Left colon (tissue), 2 donors: ENCODE data around the gene PLSCR5. TPM values are rescaled to one million over a fixed set of nuclear protein-coding genes. Genes with fewer than 3 reads are reported as not detected.

ENCODE experiments used
- ATAC-seq: fragments of 200-7000 bp; cut with Tn5 transposase; one replicate; pipeline ENCODE4 v1.9.1; 2020; ENCODE audit warnings: mild to moderate bottlenecking, moderate library complexity
- DNase-seq, 2 donors: peaks; one replicate each; pipeline ENCODE4 v3.0.0-alpha.2; 2020
- intact Hi-C, 2 donors: fragments of 100-400 bp; cut with DNase I in 1 of 2; cut with micrococcal nuclease in 1 of 2; formaldehyde crosslinking; loops; one replicate each; pipeline versions ENCODE4 v1.11.2 to v1.14.0; 2022; cut with DNase I, micrococcal nuclease
- total RNA-seq, 2 donors: library from RNA; stranded (reverse); fragmentation: NEBNext Ultra II Directional; extraction: Animal tissue kit (Norgen Biotek cat#: 25700); gene quantifications; one replicate each; pipeline ENCODE4 v1.2.1, GENCODE V29; 2021
- donor health status: DM: no; HTN: no; CAD: no.
- donor health status: DM: yes; HTN: yes; CAD: no.

Gene PLSCR5
- total RNA-seq, 2 donors from 2014 or later = not detected

DNA sequence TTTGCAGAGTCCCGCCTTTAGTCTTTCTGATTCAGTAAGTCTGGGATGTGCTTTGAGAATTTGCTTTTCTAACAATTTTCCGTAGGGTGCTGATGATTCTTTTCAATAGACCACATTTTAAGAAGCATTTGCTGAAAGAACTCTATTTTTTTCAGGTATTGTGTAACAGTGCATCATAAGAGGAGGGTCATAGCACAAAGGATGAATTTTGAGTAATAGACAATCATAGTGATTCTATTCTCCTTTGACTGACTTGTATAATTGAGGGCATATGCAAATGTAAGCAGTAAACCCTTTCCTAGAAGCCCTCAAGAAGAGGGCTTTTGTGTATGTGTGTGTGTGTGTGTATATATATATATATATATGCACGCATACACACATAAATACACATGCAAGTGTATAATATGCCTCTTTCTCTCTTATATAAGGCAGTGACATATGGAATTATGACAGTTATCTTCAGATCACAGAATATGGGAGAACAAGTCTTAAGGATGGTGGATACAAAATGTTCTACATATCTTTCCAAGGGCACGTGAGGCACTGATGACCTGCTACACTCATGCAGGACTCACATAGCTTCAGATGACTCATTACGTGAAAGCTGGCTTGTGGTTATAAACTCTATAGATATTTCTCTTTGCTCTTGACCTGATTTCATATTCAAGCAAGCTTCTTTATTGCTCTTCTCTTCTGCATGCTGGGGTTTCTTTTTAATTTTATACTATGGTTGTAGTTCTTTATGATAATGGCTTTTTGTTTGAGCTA, 54.2 kb downstream of the PLSCR5 start:
- DNase-seq (peak in 1 of 2 donors; percentile 56), ATAC-seq (peak; percentile 94)

GRCh38 chr3:146550070-146550615, 55.0 kb downstream of the PLSCR5 start:
- no peak for ATAC-seq
- intact Hi-C loops = no loop called here
- DNase-seq = no peak

More for the DNA sequence above, 54.2 kb downstream of the PLSCR5 start:
- intact Hi-C loops = no loop called here

DNA sequence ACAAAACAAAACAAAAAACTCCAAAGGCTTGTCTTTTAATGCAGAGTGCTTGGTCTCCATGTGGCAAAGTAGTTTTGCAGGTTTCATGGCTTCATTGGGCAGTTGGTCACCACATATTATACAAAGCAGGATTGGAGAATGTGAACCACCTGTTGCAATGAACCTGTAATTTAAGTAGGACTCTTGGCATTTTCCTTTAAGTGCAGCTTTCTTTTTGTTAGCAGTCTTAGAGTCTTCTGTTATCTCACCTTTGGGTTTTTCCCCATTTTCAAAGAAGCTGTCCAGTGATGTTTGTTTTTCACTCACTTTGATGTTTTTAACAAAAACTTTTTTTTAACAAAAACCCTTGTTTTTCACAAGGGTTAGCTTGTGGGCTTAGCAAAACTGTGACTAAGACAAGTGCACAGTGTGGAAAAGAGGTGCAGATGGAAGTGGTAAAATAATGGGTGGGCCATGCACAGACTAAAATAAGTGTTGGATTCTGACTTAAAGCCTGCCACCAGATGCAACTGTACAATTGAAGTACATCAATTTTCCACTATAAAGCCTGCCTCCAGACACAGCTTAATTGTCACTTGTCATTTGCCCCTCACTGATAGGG, 57.8 kb downstream of the PLSCR5 start:
- ATAC-seq (no peak), DNase-seq (no peak)
- intact Hi-C loops = no loop called here

GRCh38 chr3:146546366-146546965, 58.7 kb downstream of the PLSCR5 start:
- ATAC-seq = no peak
- intact Hi-C loops = no loop called here
- DNase-seq = no peak

- intact Hi-C loops = no loop called here
- ATAC-seq (no peak), DNase-seq (no peak)
Observed at GRCh38 chr3:146544929-146545528, 60.1 kb downstream of the PLSCR5 start.

- peak; percentile 91 to 97 for DNase-seq
- ATAC-seq = peak; percentile 87
- intact Hi-C loops = no loop called here
Observed at GRCh38 chr3:146544002-146544928, 60.9 kb downstream of the PLSCR5 start, which contains the start of gene PLSCR1. Gene PLSCR1 (minus strand): TSS chr3:146544607. CDS start chr3:146536552, 8,055 bp downstream.

GRCh38 chr3:146543461-146544001, 61.6 kb downstream of the PLSCR5 start:
- no peak for DNase-seq
- intact Hi-C loops = no loop called here
- ATAC-seq = peak; percentile 29

GRCh38 chr3:146542978-146543377, 62.2 kb downstream of the PLSCR5 start:
- intact Hi-C loops = no loop called here
- ATAC-seq = no peak
- no peak for DNase-seq

DNA sequence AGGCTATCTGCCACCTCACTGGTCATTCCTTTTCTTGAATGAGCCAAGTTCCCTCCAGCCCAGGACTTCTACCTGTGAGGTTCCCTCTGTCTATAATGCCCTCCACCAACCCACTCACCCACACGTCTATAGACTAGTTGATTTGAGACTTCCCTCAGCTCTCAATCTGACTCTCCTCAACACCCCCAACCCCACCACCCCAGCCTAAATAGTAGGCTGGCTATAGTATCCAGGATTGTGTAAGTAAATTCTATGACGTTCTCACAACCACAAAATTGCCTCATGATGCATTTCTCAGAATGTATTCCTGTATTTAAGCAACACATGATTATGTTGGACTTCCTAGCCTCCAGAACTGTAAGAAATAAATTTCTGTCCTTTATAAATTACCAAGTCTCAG, 63.0 kb downstream of the PLSCR5 start:
- no peak for ATAC-seq
- intact Hi-C loops = no loop called here
- DNase-seq = no peak

GRCh38 chr3:146540978-146541377, 64.2 kb downstream of the PLSCR5 start:
- DNase-seq = no peak
- intact Hi-C loops = no loop called here
- ATAC-seq = no peak

GRCh38 chr3:146540236-146540635, 64.9 kb downstream of the PLSCR5 start:
- ATAC-seq (no peak), DNase-seq (no peak)
- intact Hi-C loops = no loop called here

DNA sequence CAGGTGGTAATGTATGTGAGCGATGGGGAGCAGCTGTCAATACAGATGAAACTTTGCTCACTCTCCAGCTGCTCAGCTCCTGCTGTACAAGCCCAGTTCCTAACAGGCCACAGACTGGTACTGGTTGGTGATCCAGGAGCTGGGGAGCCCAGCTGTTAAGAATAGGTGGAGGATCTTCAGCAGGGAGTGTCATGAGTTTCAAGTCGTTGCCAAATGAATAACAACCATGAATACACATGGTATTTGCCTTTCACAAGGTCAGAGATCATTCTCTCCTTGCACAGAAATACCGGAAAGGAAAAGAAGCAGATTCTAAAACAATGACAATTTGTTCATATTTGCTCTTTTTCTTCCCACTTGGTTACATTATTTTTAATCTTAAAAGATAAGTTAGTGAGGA, 65.8 kb downstream of the PLSCR5 start:
- intact Hi-C loops = no loop called here
- ATAC-seq = peak; percentile 47
- DNase-seq = peak in 1 of 2 donors; percentile 42

DNA sequence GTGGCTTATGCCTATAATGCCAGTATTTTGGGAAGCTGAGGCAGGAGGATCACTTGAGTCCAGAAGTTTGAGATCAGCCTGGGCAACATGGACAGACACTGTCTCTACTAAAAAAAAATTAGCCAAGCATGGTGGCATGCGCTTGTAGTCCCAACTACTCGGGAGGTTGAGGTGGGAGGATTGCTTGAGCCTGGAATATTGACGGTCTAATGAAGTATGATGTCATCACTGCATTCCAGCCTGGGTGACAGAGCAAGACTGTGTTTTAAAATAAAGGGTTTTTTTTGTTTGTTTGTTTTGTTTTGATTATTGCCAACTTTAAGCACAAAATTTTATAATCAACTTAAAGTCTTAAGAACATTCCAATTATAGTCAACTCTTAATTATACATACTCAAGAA, 67.5 kb downstream of the PLSCR5 start:
- intact Hi-C loops = no loop called here
- ATAC-seq (no peak), DNase-seq (no peak)

DNA sequence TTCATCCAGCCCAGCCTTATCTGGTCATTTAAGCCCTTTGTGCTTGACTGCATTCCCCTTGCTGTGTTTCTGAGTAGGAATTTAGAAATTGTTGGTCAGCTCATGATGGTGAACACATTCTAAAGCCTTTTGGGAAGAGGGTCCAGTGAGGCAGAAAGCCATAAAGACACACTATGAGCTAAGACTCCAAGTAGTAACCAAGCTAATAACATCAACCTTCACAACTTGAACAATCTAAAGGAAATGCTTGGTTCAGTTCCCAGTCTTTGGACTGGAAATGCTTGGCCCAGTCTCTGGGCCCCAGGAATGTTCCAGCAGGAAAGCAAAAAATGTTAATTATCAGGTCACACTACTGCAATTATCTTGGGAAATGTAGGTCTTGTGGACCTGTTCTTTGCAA, 68.5 kb downstream of the PLSCR5 start:
- ATAC-seq (no peak), DNase-seq (no peak)
- intact Hi-C loops = no loop called here
